WTC11 (cell line): ENCODE data around the gene PPP1R15B. TPM values are rescaled to one million over a fixed set of nuclear protein-coding genes. Genes with fewer than 3 reads are reported as not detected.

ENCODE experiments used
- ATAC-seq: fragments of 200-7000 bp; cut with Tn5 transposase; 2 replicates; pipeline ENCODE4 v1.10.0; 2021; ENCODE audit warnings: mild to moderate bottlenecking, moderate library complexity
- CTCF ChIA-PET: fragments of 300-600 bp; sonication (Branson Sonifier 250); formaldehyde crosslinking; loops from one replicate; lab custom pipeline; 2021; ENCODE audit warnings: antibody characterized with exemption; lab: Charles Lee
- POLR2A ChIA-PET: fragments of 350-600 bp; sonication (Branson Sonifier 250); formaldehyde crosslinking; loops from one replicate; lab custom pipeline; 2021; ENCODE audit warnings: antibody characterized with exemption; lab: Charles Lee
- DNase-seq: peaks from one replicate; pipeline ENCODE4 v3.0.0; 2021; ENCODE audit warnings: low spot score
- H3K27ac Mint-ChIP-seq: 2 replicates; pipeline ENCODE4 v1.8.0; 2021; ENCODE audit warnings: mixed read lengths
- H3K27me3 Mint-ChIP-seq: 2 replicates; pipeline ENCODE4 v1.8.0; 2021; ENCODE audit warnings: low read depth, mild to moderate bottlenecking, moderate library complexity, mixed read lengths
- H3K36me3 Mint-ChIP-seq: 2 replicates; pipeline ENCODE4 v1.8.0; 2021; ENCODE audit warnings: mixed read lengths
- H3K4me1 Mint-ChIP-seq: 2 replicates; pipeline ENCODE4 v1.8.0; 2022; ENCODE audit warnings: mixed read lengths
- H3K4me3 Mint-ChIP-seq: 2 replicates; pipeline ENCODE4 v1.8.0; 2021; ENCODE audit warnings: mild to moderate bottlenecking, moderate library complexity, mixed read lengths
- H3K9me3 Mint-ChIP-seq: 2 replicates; pipeline ENCODE4 v1.8.0; 2021; ENCODE audit warnings: mixed read lengths
- ATF1 ChIP-seq: sonication (generic); formaldehyde crosslinking; IDR thresholded peaks from 2 replicates; pipeline ENCODE4 v1.8.1; 2023; ENCODE audit warnings: mild to moderate bottlenecking, moderate library complexity, missing genetic modification reagents
- CBFB ChIP-seq: sonication (generic); formaldehyde crosslinking; IDR thresholded peaks from 2 replicates; pipeline ENCODE4 v1.8.1; 2022; ENCODE audit warnings: mild to moderate bottlenecking, low read depth, missing genetic modification reagents
- CREM ChIP-seq: sonication (generic); formaldehyde crosslinking; IDR thresholded peaks from 2 replicates; pipeline ENCODE4 v1.8.1; 2022; ENCODE audit warnings: mild to moderate bottlenecking, missing genetic modification reagents, moderate library complexity
- ESRRA ChIP-seq: sonication (generic); formaldehyde crosslinking; IDR thresholded peaks from 2 replicates; pipeline ENCODE4 v1.8.1; 2022; ENCODE audit warnings: mild to moderate bottlenecking, missing genetic modification reagents, borderline replicate concordance
- IRF1 ChIP-seq: sonication (generic); formaldehyde crosslinking; IDR thresholded peaks from 2 replicates; pipeline ENCODE4 v1.8.0; 2023; ENCODE audit warnings: missing genetic modification reagents
- JUN ChIP-seq: sonication (generic); formaldehyde crosslinking; IDR thresholded peaks from 2 replicates; pipeline ENCODE4 v1.8.0; 2023; ENCODE audit warnings: mild to moderate bottlenecking, missing genetic modification reagents
- NR3C1 ChIP-seq: sonication (generic); formaldehyde crosslinking; conservative IDR thresholded peaks from 2 replicates; pipeline ENCODE4 v1.8.1; 2023; ENCODE audit warnings: low read depth, mild to moderate bottlenecking, missing genetic modification reagents
- PRDM15 ChIP-seq: sonication (generic); formaldehyde crosslinking; IDR thresholded peaks from 2 replicates; pipeline ENCODE4 v1.8.0; 2022; ENCODE audit warnings: missing genetic modification reagents
- SMAD4 ChIP-seq: sonication (generic); formaldehyde crosslinking; IDR thresholded peaks from 2 replicates; pipeline ENCODE4 v1.8.0; 2022; ENCODE audit warnings: mild to moderate bottlenecking, missing genetic modification reagents
- SP1 ChIP-seq: sonication (generic); formaldehyde crosslinking; conservative IDR thresholded peaks from 2 replicates; pipeline ENCODE4 v1.8.1; 2022; ENCODE audit warnings: missing genetic modification reagents
- TP53 ChIP-seq: sonication (generic); formaldehyde crosslinking; IDR thresholded peaks from 2 replicates; pipeline ENCODE4 v1.8.1; 2023; ENCODE audit warnings: mild to moderate bottlenecking, missing genetic modification reagents
- ZBTB21 ChIP-seq: sonication (generic); formaldehyde crosslinking; IDR thresholded peaks from 2 replicates; pipeline ENCODE4 v1.8.1; 2023; ENCODE audit warnings: mild to moderate bottlenecking, missing genetic modification reagents, borderline replicate concordance
- ZNF121 ChIP-seq: sonication (generic); formaldehyde crosslinking; IDR thresholded peaks from 2 replicates; pipeline ENCODE4 v1.8.0; 2023; ENCODE audit warnings: missing genetic modification reagents
- ZNF263 ChIP-seq: sonication (generic); formaldehyde crosslinking; IDR thresholded peaks from 2 replicates; pipeline ENCODE4 v1.8.1; 2022; ENCODE audit warnings: low read depth, mild to moderate bottlenecking, moderate library complexity, missing genetic modification reagents
- ZNF416 ChIP-seq: fragments of 250-450 bp; sonication (Bioruptor Pico); IDR thresholded peaks from 2 replicates; pipeline ENCODE4 v1.9.0; 2021; ENCODE audit warnings: mild to moderate bottlenecking, inconsistent platforms
- total RNA-seq: library from RNA; stranded (reverse); gene quantifications from 3 replicates; pipeline ENCODE4 v1.2.3, GENCODE V29; 2021
- TF ChIP-seq, protein P1 (sequence below): sonication (generic); formaldehyde crosslinking; IDR thresholded peaks from 2 replicates; pipeline ENCODE4 v1.8.1; 2023; ENCODE audit warnings: mild to moderate bottlenecking, missing genetic modification reagents
- TF ChIP-seq, protein P2 (sequence below): fragments of 200-600 bp; IDR thresholded peaks from 2 replicates; pipeline ENCODE4 v1.8.0; 2022; ENCODE audit warnings: antibody characterized with exemption
- TF ChIP-seq, protein P3 (sequence below): fragments of 250-450 bp; sonication (Bioruptor Pico); IDR thresholded peaks from 2 replicates; pipeline ENCODE4 v1.9.0; 2021; ENCODE audit warnings: mild to moderate bottlenecking, borderline replicate concordance

The PPP1R15B gene
- total RNA-seq, 1 experiment from 2014 or later, result 47.7 TPM

- peak overlapping the region; percentile 24 for H3K4me3 Mint-ChIP-seq
- H3K9me3 Mint-ChIP-seq, result no peaks in the 10 kb centered on the region
- CTCF ChIA-PET, result interaction anchor here (0.6 to 8.4 kb wide), 25 partner anchors 14 to 540 kb away, joined by 3 to 118 read pairs (median 7); partner anchors contain the start of gene GOLT1A
- TF ChIP-seq ZNF416 (CRISPR knock-in tag), result no peak
- H3K36me3 Mint-ChIP-seq, result no peaks in the 10 kb centered on the region
- no peak overlapping the region for H3K27ac Mint-ChIP-seq
- ATAC-seq, result no peak
- H3K27me3 Mint-ChIP-seq, result peaks cover 16% of the 10 kb centered on the region
- H3K4me1 Mint-ChIP-seq, result peaks cover 30% of the 10 kb centered on the region
- DNase-seq, result no peak
- POLR2A ChIA-PET, result no interaction called here
Observed at GRCh38 chr1:204358605-204359004, 53.0 kb downstream of the PPP1R15B start.

DNA sequence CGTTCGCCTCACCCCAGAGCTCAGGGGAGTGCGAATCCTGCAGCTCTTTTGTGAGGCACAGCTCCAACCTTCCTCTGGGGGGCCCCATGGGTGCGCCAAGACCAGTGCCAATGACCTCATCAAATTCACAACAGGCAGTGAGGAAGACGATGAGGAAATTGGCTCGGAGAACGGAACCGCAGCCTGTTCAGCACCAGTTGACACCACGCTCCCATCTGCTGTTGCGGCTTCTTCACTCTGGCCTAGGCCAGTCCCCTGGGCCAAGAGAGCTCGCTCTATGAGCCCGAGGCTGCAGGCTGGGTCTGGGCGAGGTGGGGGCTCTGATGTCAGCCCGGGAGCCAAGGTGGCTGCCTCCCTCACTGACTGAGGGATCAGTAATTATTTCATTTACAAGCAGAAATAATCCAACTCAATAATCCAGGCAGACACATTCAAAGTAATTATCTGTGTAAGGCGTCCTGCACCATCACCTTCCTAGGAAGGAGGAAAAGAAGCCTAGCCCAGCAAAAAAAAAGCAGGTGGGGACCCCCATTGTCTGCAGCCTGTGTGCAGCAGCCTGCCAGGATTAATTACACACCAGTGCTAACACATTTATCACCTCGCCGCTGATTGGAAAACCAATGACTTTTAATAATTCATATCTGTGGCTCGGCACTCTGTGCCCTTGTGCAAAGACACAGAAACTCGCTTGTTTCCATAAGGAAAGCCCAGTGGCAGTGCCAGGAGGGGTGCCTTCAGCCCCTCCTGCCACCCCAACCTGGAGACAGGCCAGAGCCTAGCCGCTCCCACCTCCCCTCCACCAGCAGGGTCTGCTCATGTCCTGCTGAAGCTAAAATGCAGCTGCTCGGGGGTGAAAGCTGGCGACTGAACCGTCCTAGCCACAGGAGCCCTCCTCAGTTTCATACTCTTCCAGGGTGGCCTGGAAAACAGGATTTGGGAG lies 53.8 kb downstream of the PPP1R15B start:
- H3K27ac Mint-ChIP-seq, result no peak overlapping the region
- no peaks in the 10 kb centered on the region for H3K9me3 Mint-ChIP-seq
- DNase-seq (no peak), ATAC-seq (peak; percentile 25)
- H3K36me3 Mint-ChIP-seq, result no peaks in the 10 kb centered on the region
- peaks cover 30% of the 10 kb centered on the region for H3K4me1 Mint-ChIP-seq
- ChIA-PET CTCF (interaction anchor here (0.6 to 8.4 kb wide), 19 partner anchors 12 to 206 kb away, joined by 3 to 118 read pairs (median 7); partner anchors contain the start of genes ETNK2 and GOLT1A), POLR2A (no interaction called here)
- TF ChIP-seq SP1 (CRISPR knock-in tag) (no peak), ZNF263 (CRISPR knock-in tag) (no peak), CREM (no peak), IRF1 (CRISPR knock-in tag) (no peak), SMAD4 (CRISPR knock-in tag) (no peak), JUN (no peak), NR3C1 (no peak), CBFB (CRISPR knock-in tag) (no peak), ESRRA (CRISPR knock-in tag) (no peak), PRDM15 (CRISPR knock-in tag) (no peak)
- TF ChIP-seq, protein P1, sequence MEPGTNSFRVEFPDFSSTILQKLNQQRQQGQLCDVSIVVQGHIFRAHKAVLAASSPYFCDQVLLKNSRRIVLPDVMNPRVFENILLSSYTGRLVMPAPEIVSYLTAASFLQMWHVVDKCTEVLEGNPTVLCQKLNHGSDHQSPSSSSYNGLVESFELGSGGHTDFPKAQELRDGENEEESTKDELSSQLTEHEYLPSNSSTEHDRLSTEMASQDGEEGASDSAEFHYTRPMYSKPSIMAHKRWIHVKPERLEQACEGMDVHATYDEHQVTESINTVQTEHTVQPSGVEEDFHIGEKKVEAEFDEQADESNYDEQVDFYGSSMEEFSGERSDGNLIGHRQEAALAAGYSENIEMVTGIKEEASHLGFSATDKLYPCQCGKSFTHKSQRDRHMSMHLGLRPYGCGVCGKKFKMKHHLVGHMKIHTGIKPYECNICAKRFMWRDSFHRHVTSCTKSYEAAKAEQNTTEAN (CRISPR knock-in tag), result no peak
- H3K4me3 Mint-ChIP-seq, result no peak overlapping the region
- H3K27me3 Mint-ChIP-seq, result peaks cover 14% of the 10 kb centered on the region

- ATAC-seq (no peak), DNase-seq (no peak)
- ChIA-PET POLR2A (no interaction called here), CTCF (interaction anchor here (0.6 to 8.4 kb wide), 12 partner anchors 11 to 205 kb away, joined by 3 to 118 read pairs (median 6); partner anchors contain the start of genes ETNK2 and GOLT1A)
- H3K27me3 Mint-ChIP-seq, result peaks cover 6% of the 10 kb centered on the region
- H3K4me1 Mint-ChIP-seq, result peaks cover 30% of the 10 kb centered on the region
- no peak overlapping the region for H3K4me3 Mint-ChIP-seq
- H3K27ac Mint-ChIP-seq, result no peak overlapping the region
- H3K9me3 Mint-ChIP-seq, result no peaks in the 10 kb centered on the region
- no peaks in the 10 kb centered on the region for H3K36me3 Mint-ChIP-seq
- TF ChIP-seq, protein P2, sequence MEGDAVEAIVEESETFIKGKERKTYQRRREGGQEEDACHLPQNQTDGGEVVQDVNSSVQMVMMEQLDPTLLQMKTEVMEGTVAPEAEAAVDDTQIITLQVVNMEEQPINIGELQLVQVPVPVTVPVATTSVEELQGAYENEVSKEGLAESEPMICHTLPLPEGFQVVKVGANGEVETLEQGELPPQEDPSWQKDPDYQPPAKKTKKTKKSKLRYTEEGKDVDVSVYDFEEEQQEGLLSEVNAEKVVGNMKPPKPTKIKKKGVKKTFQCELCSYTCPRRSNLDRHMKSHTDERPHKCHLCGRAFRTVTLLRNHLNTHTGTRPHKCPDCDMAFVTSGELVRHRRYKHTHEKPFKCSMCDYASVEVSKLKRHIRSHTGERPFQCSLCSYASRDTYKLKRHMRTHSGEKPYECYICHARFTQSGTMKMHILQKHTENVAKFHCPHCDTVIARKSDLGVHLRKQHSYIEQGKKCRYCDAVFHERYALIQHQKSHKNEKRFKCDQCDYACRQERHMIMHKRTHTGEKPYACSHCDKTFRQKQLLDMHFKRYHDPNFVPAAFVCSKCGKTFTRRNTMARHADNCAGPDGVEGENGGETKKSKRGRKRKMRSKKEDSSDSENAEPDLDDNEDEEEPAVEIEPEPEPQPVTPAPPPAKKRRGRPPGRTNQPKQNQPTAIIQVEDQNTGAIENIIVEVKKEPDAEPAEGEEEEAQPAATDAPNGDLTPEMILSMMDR, result no peak
- TF ChIP-seq, protein P3, sequence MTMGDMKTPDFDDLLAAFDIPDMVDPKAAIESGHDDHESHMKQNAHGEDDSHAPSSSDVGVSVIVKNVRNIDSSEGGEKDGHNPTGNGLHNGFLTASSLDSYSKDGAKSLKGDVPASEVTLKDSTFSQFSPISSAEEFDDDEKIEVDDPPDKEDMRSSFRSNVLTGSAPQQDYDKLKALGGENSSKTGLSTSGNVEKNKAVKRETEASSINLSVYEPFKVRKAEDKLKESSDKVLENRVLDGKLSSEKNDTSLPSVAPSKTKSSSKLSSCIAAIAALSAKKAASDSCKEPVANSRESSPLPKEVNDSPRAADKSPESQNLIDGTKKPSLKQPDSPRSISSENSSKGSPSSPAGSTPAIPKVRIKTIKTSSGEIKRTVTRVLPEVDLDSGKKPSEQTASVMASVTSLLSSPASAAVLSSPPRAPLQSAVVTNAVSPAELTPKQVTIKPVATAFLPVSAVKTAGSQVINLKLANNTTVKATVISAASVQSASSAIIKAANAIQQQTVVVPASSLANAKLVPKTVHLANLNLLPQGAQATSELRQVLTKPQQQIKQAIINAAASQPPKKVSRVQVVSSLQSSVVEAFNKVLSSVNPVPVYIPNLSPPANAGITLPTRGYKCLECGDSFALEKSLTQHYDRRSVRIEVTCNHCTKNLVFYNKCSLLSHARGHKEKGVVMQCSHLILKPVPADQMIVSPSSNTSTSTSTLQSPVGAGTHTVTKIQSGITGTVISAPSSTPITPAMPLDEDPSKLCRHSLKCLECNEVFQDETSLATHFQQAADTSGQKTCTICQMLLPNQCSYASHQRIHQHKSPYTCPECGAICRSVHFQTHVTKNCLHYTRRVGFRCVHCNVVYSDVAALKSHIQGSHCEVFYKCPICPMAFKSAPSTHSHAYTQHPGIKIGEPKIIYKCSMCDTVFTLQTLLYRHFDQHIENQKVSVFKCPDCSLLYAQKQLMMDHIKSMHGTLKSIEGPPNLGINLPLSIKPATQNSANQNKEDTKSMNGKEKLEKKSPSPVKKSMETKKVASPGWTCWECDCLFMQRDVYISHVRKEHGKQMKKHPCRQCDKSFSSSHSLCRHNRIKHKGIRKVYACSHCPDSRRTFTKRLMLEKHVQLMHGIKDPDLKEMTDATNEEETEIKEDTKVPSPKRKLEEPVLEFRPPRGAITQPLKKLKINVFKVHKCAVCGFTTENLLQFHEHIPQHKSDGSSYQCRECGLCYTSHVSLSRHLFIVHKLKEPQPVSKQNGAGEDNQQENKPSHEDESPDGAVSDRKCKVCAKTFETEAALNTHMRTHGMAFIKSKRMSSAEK (CRISPR knock-in tag), result no peak
- TF ChIP-seq ZNF121 (CRISPR knock-in tag) (no peak), SP1 (CRISPR knock-in tag) (no peak), ATF1 (no peak), TP53 (CRISPR knock-in tag) (no peak), ZBTB21 (CRISPR knock-in tag) (no peak)
Observed at GRCh38 chr1:204356997-204357396, 54.6 kb downstream of the PPP1R15B start.
